Aorta (tissue), 5 donors: ENCODE measurements around the gene SYNGR3. TPM values are rescaled to one million over a fixed set of nuclear protein-coding genes. Genes with fewer than 3 reads are reported as not detected.
"Not testable (repeated sequence)": the region's sequence is repeated elsewhere in the genome, so short reads cannot be mapped to it uniquely, and the experiment has no call there.

Experiments used
- ATAC-seq: fragments of 200-7000 bp; cut with Tn5 transposase; one replicate; pipeline ENCODE4 v1.9.1; 2022; ENCODE audit warnings: moderate library complexity; ENCODE audit not compliant: low FRiP score
- DNase-seq, 2 donors: peaks; one replicate each; pipeline ENCODE4 v3.0.0-alpha.2; 2020
- H3K27ac ChIP-seq, 2 donors: one replicate each; pipeline ENCODE4 v1.5.1; 2013; ENCODE audit warnings: low read length in 2 of 2, mild to moderate bottlenecking in 2 of 2, moderate library complexity in 2 of 2, control low read depth in 1 of 2, inconsistent platforms in 1 of 2, low read depth in 1 of 2
- H3K27me3 ChIP-seq, 2 donors: one replicate each; pipeline ENCODE4 v1.6.1; 2013; ENCODE audit warnings: control low read depth in 1 of 2, low read length in 1 of 2, mild to moderate bottlenecking in 1 of 2, moderate library complexity in 1 of 2; ENCODE audit not compliant: insufficient read depth in 2 of 2, control insufficient read depth in 1 of 2
- H3K36me3 ChIP-seq, 2 donors: one replicate each; pipeline ENCODE4 v1.6.1; 2013; ENCODE audit warnings: control low read depth in 1 of 2, low read length in 1 of 2, mild to moderate bottlenecking in 1 of 2; ENCODE audit not compliant: insufficient read depth in 2 of 2, control insufficient read depth in 1 of 2
- H3K4me1 ChIP-seq, 2 donors: one replicate each; pipeline ENCODE4 v1.6.1; 2013; ENCODE audit warnings: low read length in 2 of 2, control low read depth in 1 of 2, mild to moderate bottlenecking in 1 of 2, moderate library complexity in 1 of 2; ENCODE audit not compliant: insufficient read depth in 2 of 2, control insufficient read depth in 1 of 2
- H3K4me3 ChIP-seq, 2 donors: one replicate each; pipeline ENCODE4 v1.5.1; 2013; ENCODE audit warnings: low read length in 2 of 2, control low read depth in 1 of 2, mild to moderate bottlenecking in 1 of 2
- H3K9me3 ChIP-seq: one replicate; pipeline ENCODE4 v1.6.1; 2013; ENCODE audit warnings: mild to moderate bottlenecking, low read length; ENCODE audit not compliant: control insufficient read depth
- WGBS, 2 donors: extraction: QIAGEN DNeasy Blood & Tissue Kit; methylation state at CpG; one replicate each; pipeline ENCODE4 v1.1.7; 2013; 5-methylcytosine and 5-hydroxymethylcytosine counted together
- intact Hi-C, 2 donors: fragments of 100-400 bp; cut with DNase I; formaldehyde crosslinking; loops; one replicate each; pipeline versions ENCODE4 v1.14.2 to v1.15.0; 2022
- polyA plus RNA-seq, 2 donors: library from polyadenylated mRNA; stranded (reverse); fragments of 200-250 nt; gene quantifications; one replicate each; pipeline ENCODE4 v1.2.3, GENCODE V29; 2013
- total RNA-seq, 2 donors: library from RNA; stranded (reverse); fragmentation: NEBNext Ultra II Directional; extraction: Animal tissue kit (Norgen Biotek cat#: 25700); gene quantifications; one replicate each; pipeline ENCODE4 v1.2.1, GENCODE V29; 2021
- donor health status: healthy with polysubstance abuse.
- donor health status: Bipolar disorder and iron deficiency.
- donor health status: DM: no; HTN: no; CAD: no.
- donor health status: DM: no; HTN: no; CAD: no.
- donor health status: DM: yes; HTN: yes; CAD: no.

SYNGR3 gene
- total and polyA plus RNA-seq, 4 donors = 0.26 to 0.57 (median 0.36) TPM; not detected in 1

- intact Hi-C loops, ATAC-seq, H3K27me3 ChIP-seq, H3K27ac ChIP-seq, H3K36me3 ChIP-seq, H3K4me3 ChIP-seq, H3K4me1 ChIP-seq, H3K9me3 ChIP-seq: not testable (repeated sequence)
- WGBS, 2 donors = 64 to 71% methylated on average over 25 to 30 of the region's 30 CpGs
- peak in 1 of 2 donors; percentile 73 for DNase-seq
These were observed 31.7 kb upstream of the SYNGR3 start for GRCh38 chr16:1958143-1958491.

DNA sequence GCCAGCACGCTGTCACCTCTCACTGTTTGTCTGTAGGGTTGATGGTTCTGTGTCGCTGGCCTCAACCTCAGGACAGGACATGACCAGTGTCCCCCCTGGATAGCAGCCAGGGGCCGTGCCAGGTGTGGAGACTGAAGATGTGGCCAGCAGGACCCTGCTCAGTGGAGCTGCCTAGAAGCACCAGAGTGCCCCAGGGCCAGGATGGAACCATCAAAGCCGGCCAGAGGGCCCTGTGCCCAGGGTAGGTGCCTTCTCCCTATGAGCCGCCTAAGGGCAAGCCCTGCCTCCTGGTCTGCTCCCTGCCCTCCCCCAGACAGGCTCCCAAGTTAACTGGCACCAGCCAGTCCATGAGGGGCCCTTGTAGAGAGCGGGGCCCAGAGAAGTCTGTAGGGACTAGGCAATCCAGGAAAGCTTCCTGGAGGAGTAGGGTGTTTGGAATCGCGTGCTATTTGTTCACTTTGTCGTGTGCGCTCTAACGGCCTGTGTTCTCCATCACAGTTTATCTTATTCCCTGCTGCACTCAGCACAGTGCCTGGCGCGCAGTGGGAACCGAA, 31.0 kb upstream of the SYNGR3 start:
- Histone ChIP-seq H3K36me3 (peaks cover 0 to 4% of the 10 kb centered on the region in 2 donors), H3K4me1 (no peaks in the 10 kb centered on the region), H3K9me3 (no peaks in the 10 kb centered on the region), H3K27me3 (no peaks in the 10 kb centered on the region), H3K4me3 (no peak overlapping the region), H3K27ac (peak overlapping the region in 1 of 2 donors; percentile 49)
- intact Hi-C loops = no loop called here
- WGBS, 2 donors = 32 to 36% methylated on average over 14 of the region's 14 CpGs
- peak in 1 of 2 donors; percentile 70 for DNase-seq
- ATAC-seq = peak; percentile 17

DNA sequence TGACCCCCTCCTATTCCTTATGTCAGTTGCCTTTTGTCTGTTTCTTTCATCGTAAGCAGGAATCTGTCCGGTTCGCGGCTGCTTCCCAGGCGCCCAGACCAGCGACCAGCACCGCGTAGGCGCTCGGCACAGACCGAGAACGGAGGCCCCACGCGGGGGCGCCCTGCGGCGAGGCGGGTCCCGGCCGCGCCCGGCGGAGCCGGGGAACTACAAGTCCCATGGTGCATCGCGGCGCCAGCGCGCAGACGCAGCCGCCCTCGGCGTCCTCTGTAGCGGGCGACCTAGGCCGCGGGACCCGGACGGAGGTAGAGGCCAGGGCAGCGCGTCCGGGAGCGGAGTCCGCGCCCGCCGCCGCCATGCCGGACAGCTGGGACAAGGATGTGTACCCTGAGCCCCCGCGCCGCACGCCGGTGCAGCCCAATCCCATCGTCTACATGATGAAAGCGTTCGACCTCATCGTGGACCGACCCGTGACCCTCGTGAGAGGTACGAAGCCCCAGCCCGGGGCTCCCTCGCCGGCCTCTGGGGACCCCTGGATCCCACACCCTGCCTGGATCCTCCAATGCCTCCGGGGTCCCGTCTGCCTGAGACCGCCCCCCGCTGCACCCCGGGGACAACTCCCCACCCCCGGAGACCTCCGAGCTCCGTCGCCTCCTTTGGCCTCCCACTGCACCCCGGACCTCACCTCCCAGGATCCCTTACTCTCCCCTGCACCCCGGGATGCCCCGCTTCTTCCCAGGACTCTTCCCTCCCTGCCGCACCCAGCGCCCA, 30.3 kb upstream of the SYNGR3 start, which contains the start of gene NDUFB10:
Gene NDUFB10 (plus strand): TSS at position 270 of the 771 bp plus-strand sequence. CDS start 87 bp downstream, at position 357.
- H3K4me3 ChIP-seq = peak within 1 kb of the TSS; percentile 72 to 73
- peaks cover 0 to 4% of the 10 kb centered on the region in 2 donors for H3K36me3 ChIP-seq
- whole genome bisulfite sequencing, 2 donors = 0 to 1% methylated on average over 73 to 79 of the region's 79 CpGs
- DNase-seq (peak; percentile 96 to 99), ATAC-seq (peak; percentile 94)
- H3K9me3 ChIP-seq = no peaks in the 10 kb centered on the region
- intact Hi-C loops = no loop called here
- H3K4me1 ChIP-seq = no peaks in the 10 kb centered on the region
- H3K27ac ChIP-seq = peak within 1 kb of the TSS in 1 of 2 donors; percentile 49
- no peaks in the 10 kb centered on the region for H3K27me3 ChIP-seq

DNA sequence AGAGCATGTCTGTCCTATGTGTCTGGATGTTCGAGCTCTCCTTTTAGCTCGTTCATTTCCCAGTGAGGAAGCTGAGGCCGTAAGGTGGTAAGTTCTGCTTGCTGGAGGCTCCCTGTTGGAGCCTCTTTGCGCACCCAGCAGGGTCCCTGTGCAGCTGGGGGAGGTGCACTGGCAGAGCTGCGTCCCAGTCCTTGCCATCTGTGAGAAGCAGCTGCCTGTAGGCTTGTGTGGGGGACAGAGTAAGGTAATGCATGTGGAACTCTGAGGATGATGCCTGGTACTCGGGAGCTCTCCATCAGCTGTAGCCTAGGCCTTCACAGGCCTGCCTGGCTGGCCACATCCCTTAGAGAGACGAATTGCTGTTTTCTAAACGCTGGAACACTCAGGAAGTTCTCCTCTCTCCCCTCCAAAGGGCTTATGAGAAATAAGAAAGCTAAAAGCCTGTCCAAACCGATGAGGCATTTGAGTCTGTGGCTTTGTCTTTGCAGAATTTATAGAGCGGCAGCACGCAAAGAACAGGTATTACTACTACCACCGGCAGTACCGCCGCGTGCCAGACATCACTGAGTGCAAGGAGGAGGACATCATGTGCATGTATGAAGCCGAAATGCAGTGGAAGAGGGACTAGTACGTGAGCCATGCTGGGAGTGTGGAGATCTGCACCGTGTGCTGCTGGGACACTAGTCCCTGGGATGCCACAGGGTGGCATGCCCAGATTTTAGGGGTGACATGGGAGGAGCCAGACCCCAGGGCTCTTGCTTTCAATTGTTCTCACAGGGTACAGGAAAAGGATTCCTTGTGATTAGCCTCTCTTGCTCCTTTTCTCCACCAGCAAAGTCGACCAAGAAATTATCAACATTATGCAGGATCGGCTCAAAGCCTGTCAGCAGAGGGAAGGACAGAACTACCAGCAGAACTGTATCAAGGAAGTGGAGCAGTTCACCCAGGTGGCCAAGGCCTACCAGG, 28.8 kb upstream of the SYNGR3 start:
- no peak overlapping the region for H3K4me3 ChIP-seq
- ATAC-seq = no peak
- intact Hi-C loops = no loop called here
- H3K27ac ChIP-seq = no peak overlapping the region
- WGBS, 2 donors = 61% methylated on average over 20 of the region's 20 CpGs
- DNase-seq = no peak
- H3K36me3 ChIP-seq = peaks cover 0 to 4% of the 10 kb centered on the region in 2 donors
- no peaks in the 10 kb centered on the region for H3K9me3 ChIP-seq
- H3K27me3 ChIP-seq = peaks cover 0 to 2% of the 10 kb centered on the region in 2 donors
- no peaks in the 10 kb centered on the region for H3K4me1 ChIP-seq

DNA sequence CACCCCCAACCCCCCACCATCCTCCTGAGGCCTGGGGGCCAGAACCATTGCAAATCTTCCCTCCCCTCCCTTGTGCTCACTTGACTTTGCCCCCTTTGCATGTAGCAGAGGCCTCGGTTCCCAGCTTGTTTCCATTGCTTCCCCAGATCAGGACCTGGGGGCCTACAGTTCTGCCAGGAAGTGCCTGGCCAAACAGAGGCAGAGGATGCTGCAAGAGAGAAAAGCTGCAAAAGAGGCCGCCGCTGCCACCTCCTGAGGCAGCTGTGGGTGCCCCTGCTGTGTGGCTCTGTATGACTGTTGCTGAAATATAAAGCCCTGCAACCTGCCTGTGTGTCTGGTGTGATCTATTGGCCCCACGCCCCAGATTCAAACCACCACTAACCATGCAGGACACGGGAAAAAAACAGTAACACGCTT, 28.1 kb upstream of the SYNGR3 start:
- no peak overlapping the region for H3K4me3 ChIP-seq
- no peak overlapping the region for H3K27ac ChIP-seq
- H3K4me1 ChIP-seq = no peaks in the 10 kb centered on the region
- 60 to 66% methylated on average over 6 of the region's 6 CpGs for WGBS, 2 donors
- DNase-seq (no peak), ATAC-seq (no peak)
- H3K9me3 ChIP-seq = no peaks in the 10 kb centered on the region
- H3K36me3 ChIP-seq = peaks cover 0 to 4% of the 10 kb centered on the region in 2 donors
- H3K27me3 ChIP-seq = peaks cover 0 to 2% of the 10 kb centered on the region in 2 donors
- intact Hi-C loops = no loop called here

DNA sequence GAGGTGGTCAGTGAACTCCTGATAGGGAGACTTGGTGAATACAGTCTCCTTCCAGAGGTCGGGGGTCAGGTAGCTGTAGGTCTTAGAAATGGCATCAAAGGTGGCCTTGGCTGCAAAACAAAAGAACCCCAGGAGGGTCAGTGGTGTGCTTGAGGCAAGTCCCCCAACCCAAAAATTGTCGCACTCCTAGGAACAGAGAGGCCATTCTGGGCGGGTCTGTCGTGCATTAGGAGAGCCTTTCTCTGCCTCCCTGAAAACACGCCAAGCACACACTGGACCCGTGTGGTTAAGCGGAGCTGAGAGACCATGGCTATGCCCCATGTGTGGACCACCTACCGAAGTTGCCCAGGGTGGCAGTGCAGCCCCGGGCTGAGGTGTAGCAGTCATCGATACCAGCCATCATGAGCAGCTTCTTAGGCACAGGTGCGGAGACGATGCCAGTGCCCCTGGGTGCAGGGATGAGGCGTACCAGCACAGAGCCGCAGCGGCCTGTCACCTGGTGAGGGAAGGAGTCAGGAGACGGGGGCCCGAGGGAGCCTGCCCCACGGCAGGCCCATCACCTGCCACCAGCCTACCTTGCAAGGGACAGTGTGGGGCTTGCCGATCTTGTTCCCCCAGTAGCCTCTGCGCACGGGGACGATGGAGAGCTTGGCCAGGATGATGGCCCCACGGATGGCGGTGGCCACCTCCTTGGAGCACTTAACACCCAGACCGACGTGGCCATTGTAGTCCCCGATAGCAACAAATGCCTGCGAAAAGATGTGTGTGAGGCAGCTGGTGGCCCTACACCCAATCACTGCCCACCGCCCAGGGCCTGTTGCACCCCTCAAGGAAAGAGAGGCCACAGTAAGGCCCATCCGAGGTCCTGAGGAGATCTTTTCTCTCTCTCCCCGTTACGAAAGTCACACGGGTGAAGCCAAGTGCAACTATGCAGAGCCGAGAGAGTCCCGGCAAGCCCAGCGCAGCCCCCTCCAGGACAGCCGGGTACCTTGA, 27.3 kb upstream of the SYNGR3 start:
- H3K36me3 ChIP-seq, H3K9me3 ChIP-seq, H3K27ac ChIP-seq, ATAC-seq, H3K4me1 ChIP-seq, intact Hi-C loops, H3K4me3 ChIP-seq, DNase-seq, H3K27me3 ChIP-seq: not testable (repeated sequence)
- WGBS, 2 donors = 89 to 92% methylated on average over 29 to 37 of the region's 37 CpGs

DNA sequence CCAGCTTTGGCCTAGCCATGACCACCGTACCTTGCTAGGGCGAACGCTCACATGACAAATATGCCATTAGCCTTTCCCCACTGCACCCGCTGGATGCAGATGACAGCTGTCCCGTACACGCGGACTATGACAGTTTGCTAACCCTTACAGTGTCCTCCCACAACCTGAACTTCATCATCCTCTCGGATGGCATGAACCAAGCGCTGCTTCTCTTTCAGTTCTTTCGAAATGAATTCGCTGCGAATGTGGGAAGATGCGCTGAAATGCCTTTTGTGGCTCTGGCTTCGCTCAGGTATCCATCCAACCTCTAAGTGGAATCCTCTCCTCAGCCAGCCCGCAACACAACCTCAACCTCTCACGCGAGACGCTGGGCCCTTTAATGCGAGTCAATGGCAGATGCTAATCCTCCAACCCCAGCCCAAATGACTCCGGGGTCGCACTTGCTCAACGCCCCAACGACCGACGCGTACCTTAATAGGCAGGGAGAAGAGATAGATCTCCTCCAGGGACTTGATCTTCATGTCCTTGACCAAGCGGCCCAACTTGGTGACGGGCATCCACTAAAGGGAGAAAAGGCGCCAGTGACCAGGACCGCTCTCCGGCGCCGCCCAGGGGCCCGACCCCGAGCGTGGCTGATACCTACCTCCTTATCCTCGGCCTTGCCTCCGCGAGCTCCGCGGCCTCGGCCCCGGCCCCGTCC, 25.8 kb upstream of the SYNGR3 start:
- H3K27ac ChIP-seq = peak overlapping the region; percentile 61 to 78
- peaks cover 0 to 2% of the 10 kb centered on the region in 2 donors for H3K27me3 ChIP-seq
- no peaks in the 10 kb centered on the region for H3K4me1 ChIP-seq
- intact Hi-C loops = no loop called here
- no peak for DNase-seq
- peak overlapping the region in 1 of 2 donors; percentile 33 for H3K4me3 ChIP-seq
- H3K36me3 ChIP-seq = peaks cover 0 to 4% of the 10 kb centered on the region in 2 donors
- no peaks in the 10 kb centered on the region for H3K9me3 ChIP-seq
- peak; percentile 42 for ATAC-seq
- 20 to 22% methylated on average over 42 to 44 of the region's 44 CpGs for WGBS, 2 donors
